ENCODE data around the gene ATAD3B.
"Not testable (repeated sequence)": the region's sequence is repeated elsewhere in the genome, so short reads cannot be mapped to it uniquely, and the experiment has no call there.

Gene ATAD3B

DNA sequence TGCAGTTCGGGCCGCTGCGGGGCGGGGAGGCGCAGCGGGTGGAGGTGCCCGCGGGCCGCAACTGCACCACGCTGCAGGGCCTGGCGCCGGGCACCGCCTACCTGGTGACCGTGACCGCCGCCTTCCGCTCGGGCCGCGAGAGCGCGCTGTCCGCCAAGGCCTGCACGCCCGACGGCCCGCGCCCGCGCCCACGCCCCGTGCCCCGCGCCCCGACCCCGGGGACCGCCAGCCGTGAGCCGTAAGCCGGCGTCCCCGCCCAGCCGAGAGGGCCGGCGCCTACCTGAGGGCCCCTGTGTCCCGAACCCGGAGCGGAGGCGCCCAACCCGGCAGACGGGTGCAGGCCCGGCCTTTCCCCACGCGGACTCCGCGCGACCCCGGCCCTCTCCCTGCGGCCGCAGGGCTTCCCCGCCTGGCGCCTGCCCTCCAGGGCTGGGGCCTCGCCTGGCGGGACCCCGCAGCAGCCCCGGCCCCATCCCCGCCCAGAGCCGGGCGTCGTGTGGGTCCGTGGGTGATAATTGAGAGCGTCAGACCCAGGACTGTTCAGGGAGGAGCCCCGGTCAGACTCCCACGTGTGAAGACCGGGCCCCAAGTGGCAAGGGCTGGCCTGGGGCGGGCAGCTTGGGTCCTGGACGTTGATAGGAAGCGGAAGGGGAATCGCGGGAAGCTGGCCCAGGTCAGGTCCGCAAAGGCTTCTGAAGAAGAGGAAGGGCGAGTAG, 31.9 kb upstream of the ATAD3B start:
- CTCF ChIA-PET = interaction anchor here (1.0 to 1.8 kb wide), 2 partner anchors 31 to 40 kb away, joined by 6 to 9 read pairs; partner anchors contain the start of gene CCNL2

GRCh38 chr1:1440262-1441001, 31.1 kb upstream of the ATAD3B start:
- no peak for DNase-seq (ENCODE audit: low spot score)
- POLR2A ChIA-PET (ENCODE audit: low non-redundant PET) = interaction anchor here (0.6 kb wide), 1 partner anchor 38 kb away, joined by 3 read pairs; no protein-coding TSS in a partner anchor
- TF ChIP-seq, protein P1, sequence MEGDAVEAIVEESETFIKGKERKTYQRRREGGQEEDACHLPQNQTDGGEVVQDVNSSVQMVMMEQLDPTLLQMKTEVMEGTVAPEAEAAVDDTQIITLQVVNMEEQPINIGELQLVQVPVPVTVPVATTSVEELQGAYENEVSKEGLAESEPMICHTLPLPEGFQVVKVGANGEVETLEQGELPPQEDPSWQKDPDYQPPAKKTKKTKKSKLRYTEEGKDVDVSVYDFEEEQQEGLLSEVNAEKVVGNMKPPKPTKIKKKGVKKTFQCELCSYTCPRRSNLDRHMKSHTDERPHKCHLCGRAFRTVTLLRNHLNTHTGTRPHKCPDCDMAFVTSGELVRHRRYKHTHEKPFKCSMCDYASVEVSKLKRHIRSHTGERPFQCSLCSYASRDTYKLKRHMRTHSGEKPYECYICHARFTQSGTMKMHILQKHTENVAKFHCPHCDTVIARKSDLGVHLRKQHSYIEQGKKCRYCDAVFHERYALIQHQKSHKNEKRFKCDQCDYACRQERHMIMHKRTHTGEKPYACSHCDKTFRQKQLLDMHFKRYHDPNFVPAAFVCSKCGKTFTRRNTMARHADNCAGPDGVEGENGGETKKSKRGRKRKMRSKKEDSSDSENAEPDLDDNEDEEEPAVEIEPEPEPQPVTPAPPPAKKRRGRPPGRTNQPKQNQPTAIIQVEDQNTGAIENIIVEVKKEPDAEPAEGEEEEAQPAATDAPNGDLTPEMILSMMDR (conservative IDR thresholded peaks at IDR 0.05; ENCODE audit: low read depth) = no peak
- H3K27ac ChIP-seq = no peak overlapping the region
- CTCF ChIA-PET = interaction anchor here (0.6 to 2.0 kb wide), 9 partner anchors 10 to 41 kb away, joined by 3 to 15 read pairs (median 3); partner anchors contain the start of genes CCNL2 and MRPL20

More for the DNA sequence above, 31.9 kb upstream of the ATAD3B start:
- TF ChIP-seq, protein P1 (conservative IDR thresholded peaks at IDR 0.05; ENCODE audit: low read depth) = no peak
- POLR2A ChIA-PET (ENCODE audit: low non-redundant PET) = interaction anchor here (0.6 kb wide), 1 partner anchor 37 kb away, joined by 3 read pairs; no protein-coding TSS in a partner anchor
- DNase-seq (ENCODE audit: low spot score) = no peak
- no peak overlapping the region for H3K27ac ChIP-seq

GRCh38 chr1:1441002-1441888, 30.3 kb upstream of the ATAD3B start:
- ChIA-PET CTCF (interaction anchor here (0.6 to 2.0 kb wide), 13 partner anchors 10 to 42 kb away, joined by 3 to 15 read pairs (median 3); partner anchors contain the start of genes ANKRD65, CCNL2 and MRPL20), POLR2A (ENCODE audit: low non-redundant PET) (interaction anchor here (0.6 kb wide), 1 partner anchor 66 kb away, joined by 4 read pairs; the partner anchor contains the start of gene AURKAIP1)
- TF ChIP-seq, protein P1 (conservative IDR thresholded peaks at IDR 0.05; ENCODE audit: low read depth) = peak; percentile 94
- no peak overlapping the region for H3K27ac ChIP-seq
- peak; percentile 67 for DNase-seq (ENCODE audit: low spot score)

- no peak overlapping the region for H3K27ac ChIP-seq
- ChIA-PET POLR2A (ENCODE audit: low non-redundant PET) (no interaction called here), CTCF (interaction anchor here (0.6 to 2.0 kb wide), 7 partner anchors 9 to 97 kb away, joined by 3 to 15 read pairs (median 5); partner anchors contain the start of gene MRPL20)
- DNase-seq (ENCODE audit: low spot score) = no peak
- TF ChIP-seq, protein P1 (conservative IDR thresholded peaks at IDR 0.05; ENCODE audit: low read depth) = no peak
These were observed 29.3 kb upstream of the ATAD3B start for GRCh38 chr1:1442069-1442770.

GRCh38 chr1:1446631-1447030, 24.9 kb upstream of the ATAD3B start:
- DNase-seq (ENCODE audit: low spot score); POLR2A ChIA-PET (ENCODE audit: low non-redundant PET); H3K27ac ChIP-seq: not testable (repeated sequence)
- CTCF ChIA-PET = interaction anchor here (0.6 kb wide), 1 partner anchor 46 kb away, joined by 4 read pairs; no protein-coding TSS in a partner anchor

DNA sequence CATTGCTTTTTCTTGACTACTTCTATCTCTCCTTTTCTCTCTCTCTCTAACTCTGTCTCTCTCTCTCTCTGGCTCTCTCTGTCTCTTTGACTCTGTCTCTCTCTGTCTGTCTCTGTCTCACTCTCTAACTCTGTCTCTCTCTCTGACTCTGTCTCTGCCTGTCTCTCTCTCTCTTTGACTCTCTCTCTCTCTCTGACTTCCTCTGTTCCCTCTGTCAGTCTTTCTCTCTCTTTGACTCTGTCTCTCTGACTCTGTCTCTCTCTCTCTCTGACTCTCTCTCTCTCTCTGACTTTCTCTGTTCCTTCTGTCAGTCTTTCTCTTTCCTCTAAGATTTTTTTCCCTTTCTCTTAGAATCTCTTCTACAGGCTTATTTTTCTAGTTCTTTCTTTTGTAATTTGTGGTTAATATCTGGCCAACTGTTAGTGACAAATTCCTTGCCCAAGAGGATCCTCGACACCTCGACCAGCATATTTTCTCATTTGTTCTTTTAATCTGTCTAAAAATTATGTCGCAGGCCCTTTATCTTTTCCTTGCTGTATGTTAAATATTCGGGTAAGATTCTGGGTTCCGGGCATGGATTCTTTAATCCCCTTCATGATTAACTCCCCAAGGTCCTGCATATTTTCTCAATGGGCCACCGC, 22.3 kb upstream of the ATAD3B start, which contains the start of gene ATAD3C:
TSS of gene ATAD3C (plus strand) at position 591 of the 641 bp plus-strand sequence. CDS start 995 bp downstream, outside the sequence.
- ChIA-PET CTCF (no interaction called here), POLR2A (ENCODE audit: low non-redundant PET) (no interaction called here)
- no peak for DNase-seq (ENCODE audit: low spot score)
- no peak within 1 kb of the TSS for H3K27ac ChIP-seq
- TF ChIP-seq, protein P1 (conservative IDR thresholded peaks at IDR 0.05; ENCODE audit: low read depth) = no peak

- CTCF ChIA-PET = interaction anchor here (1.4 kb wide), 1 partner anchor 9 kb away, joined by 4 read pairs; no protein-coding TSS in a partner anchor
- DNase-seq (ENCODE audit: low spot score); H3K27ac ChIP-seq; POLR2A ChIA-PET (ENCODE audit: low non-redundant PET): not testable (repeated sequence)
These were observed 20.9 kb upstream of the ATAD3B start for GRCh38 chr1:1450616-1451015.

Data from RWPE1 (cell line).